Activated T-helper 1 cell treated with anti-CD3 and anti-CD28 coated beads, Interleukin-12 subunit alpha, Interleukin-12 subunit beta, Interleukin-2, Interleukin-4 antibody, amounts not matched to agents 30 ng/mL and 10 ng/mL and 1 ng/mL, durations not matched to agents 14 hours and 24 hours and 36 hours (primary cell): Measurements from ENCODE around the gene GAR1. TPM values are rescaled to one million over a fixed set of nuclear protein-coding genes. Genes with fewer than 3 reads are reported as not detected.
"Not testable (repeated sequence)": the region's sequence is repeated elsewhere in the genome, so short reads cannot be mapped to it uniquely, and the experiment has no call there.

Experiments
- DNase-seq: peaks from one replicate; pipeline ENCODE4 v3.0.0; 2021; ENCODE audit warnings: low spot score
- H3K27ac Mint-ChIP-seq: one replicate; pipeline ENCODE4 v1.8.0; 2021; ENCODE audit warnings: mild to moderate bottlenecking, mixed read lengths
- H3K27me3 Mint-ChIP-seq: one replicate; pipeline ENCODE4 v1.8.0; 2022; ENCODE audit warnings: mild to moderate bottlenecking, moderate library complexity, mixed read lengths; ENCODE audit not compliant: insufficient read depth
- H3K36me3 Mint-ChIP-seq: one replicate; pipeline ENCODE4 v1.8.0; 2021; ENCODE audit warnings: low read depth, mixed read lengths
- H3K4me1 Mint-ChIP-seq: one replicate; pipeline ENCODE4 v1.8.0; 2021; ENCODE audit warnings: low read depth, mixed read lengths
- H3K4me3 Mint-ChIP-seq: one replicate; pipeline ENCODE4 v1.8.0; 2021; ENCODE audit warnings: mild to moderate bottlenecking, moderate library complexity, mixed read lengths
- H3K9me3 Mint-ChIP-seq: one replicate; pipeline ENCODE4 v1.8.0; 2021; ENCODE audit warnings: mixed read lengths
- intact Hi-C: fragments of 100-400 bp; cut with micrococcal nuclease; formaldehyde crosslinking; loops from one replicate; pipeline ENCODE4 v1.15.1; 2024
- total RNA-seq: library from RNA; stranded (reverse); gene quantifications from 2 replicates; pipeline ENCODE4 v1.2.3, GENCODE V29; 2022

The GAR1 gene
- total RNA-seq, 1 donor from 2014 or later, result 53.2 TPM

- H3K36me3 Mint-ChIP-seq, H3K4me3 Mint-ChIP-seq, H3K27ac Mint-ChIP-seq, intact Hi-C loops, H3K9me3 Mint-ChIP-seq, DNase-seq, H3K27me3 Mint-ChIP-seq, H3K4me1 Mint-ChIP-seq: not testable (repeated sequence)
Measured at GRCh38 chr4:109859426-109860300, 44.1 kb downstream of the GAR1 start.

- Mint-ChIP-seq H3K4me1 (no peaks in the 10 kb centered on the region), H3K27ac (no peak overlapping the region), H3K27me3 (no peaks in the 10 kb centered on the region), H3K4me3 (no peak overlapping the region), H3K36me3 (no peaks in the 10 kb centered on the region), H3K9me3 (peaks cover 10% of the 10 kb centered on the region)
- no peak for DNase-seq
- intact Hi-C loops, result no loop called here
Measured at GRCh38 chr4:109861271-109861670, 45.7 kb downstream of the GAR1 start.

DNA sequence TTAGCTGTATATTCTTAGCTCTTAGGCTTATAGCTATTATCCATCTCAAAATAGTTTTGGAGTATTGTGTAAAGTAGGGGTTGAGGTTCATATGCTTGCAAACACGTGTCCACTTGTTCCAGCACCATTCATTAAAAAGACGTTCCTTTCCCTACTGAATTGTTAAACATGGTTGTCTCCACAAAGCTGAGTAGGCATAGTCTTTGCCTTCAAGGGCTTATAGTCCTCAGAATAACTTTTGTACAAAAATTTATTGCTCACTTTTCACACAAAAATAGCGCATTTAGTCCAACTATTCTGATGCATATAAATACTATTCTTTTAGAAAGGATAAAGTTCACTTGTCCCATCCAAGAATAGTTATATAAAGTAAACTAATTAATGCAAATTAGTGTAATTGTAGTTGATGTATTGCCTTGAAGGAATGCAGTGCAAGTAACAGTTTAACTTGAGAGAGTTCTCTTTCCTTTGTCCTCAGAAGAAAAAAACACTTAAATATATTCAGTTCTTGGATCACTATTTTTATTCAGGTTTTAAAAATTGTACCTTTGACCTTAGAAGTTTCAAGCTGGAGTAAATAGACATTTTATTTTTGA, 46.5 kb downstream of the GAR1 start:
- no peak for DNase-seq
- Mint-ChIP-seq H3K4me1 (no peaks in the 10 kb centered on the region), H3K4me3 (no peak overlapping the region), H3K36me3 (no peaks in the 10 kb centered on the region), H3K27me3 (no peaks in the 10 kb centered on the region), H3K9me3 (peaks cover 10% of the 10 kb centered on the region), H3K27ac (no peak overlapping the region)
- intact Hi-C loops, result no loop called here

DNA sequence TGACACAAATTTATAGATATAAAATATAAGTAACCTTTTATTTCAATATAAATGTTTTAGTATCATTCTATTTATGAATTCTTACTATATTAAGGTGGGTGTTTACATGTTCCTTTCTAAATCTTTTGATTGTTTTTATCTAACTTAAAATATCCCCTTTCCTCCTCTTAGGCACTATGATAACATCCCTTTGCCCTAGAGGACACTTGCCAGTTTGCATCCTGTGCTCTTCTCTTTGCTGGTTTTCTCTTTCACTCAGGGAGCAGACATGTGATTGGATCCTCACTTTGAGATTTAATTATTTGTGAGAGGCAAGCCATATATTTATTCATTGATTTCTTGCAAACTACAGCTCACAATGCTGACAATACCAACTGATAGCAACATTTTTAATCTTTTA, 48.6 kb downstream of the GAR1 start:
- Mint-ChIP-seq H3K36me3 (no peaks in the 10 kb centered on the region), H3K27me3 (no peaks in the 10 kb centered on the region), H3K4me3 (no peak overlapping the region), H3K27ac (no peak overlapping the region), H3K9me3 (peaks cover 6% of the 10 kb centered on the region), H3K4me1 (no peaks in the 10 kb centered on the region)
- DNase-seq, result no peak
- intact Hi-C loops, result no loop called here

DNA sequence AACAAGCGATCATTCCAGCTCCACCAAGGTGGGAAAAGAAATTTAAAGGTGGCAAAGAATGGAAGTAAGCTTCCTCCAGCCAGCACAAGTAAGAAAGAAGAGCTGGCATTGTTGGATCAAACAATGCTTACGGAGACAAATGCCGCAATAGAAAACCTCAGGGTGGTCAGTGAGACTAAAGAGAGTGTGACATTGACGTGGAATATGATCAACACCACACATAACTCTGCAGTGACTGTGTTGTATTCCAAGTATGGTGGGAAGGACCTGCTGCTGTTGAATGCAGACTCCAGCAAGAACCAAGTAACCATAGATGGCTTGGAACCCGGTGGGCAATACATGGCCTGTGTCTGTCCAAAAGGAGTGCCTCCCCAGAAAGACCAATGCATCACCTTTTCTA, 54.5 kb downstream of the GAR1 start:
- intact Hi-C loops, result no loop called here
- Mint-ChIP-seq H3K27ac (no peak overlapping the region), H3K27me3 (no peaks in the 10 kb centered on the region), H3K4me1 (no peaks in the 10 kb centered on the region), H3K4me3 (no peak overlapping the region), H3K36me3 (no peaks in the 10 kb centered on the region), H3K9me3 (no peaks in the 10 kb centered on the region)
- DNase-seq, result no peak

DNA sequence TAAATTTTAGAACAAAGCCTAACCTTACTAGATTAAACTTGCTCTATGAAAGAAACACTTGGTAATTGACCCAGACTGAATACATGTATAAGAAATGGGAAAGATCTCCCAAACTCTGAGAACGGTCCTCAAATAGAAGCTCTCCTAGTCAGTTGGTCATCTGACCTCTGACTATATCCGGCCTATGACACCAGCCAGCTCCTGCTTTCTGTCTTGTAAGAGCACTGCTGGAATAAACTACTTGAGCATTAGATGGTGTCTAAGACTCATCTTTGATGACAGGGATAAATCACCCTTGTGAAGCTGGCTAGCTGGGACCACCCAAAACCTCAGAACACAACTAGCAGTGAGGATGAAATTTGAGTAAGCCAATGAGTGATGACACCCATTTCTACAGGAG, 56.5 kb downstream of the GAR1 start:
- Mint-ChIP-seq H3K36me3 (no peaks in the 10 kb centered on the region), H3K4me3 (no peak overlapping the region), H3K4me1 (no peaks in the 10 kb centered on the region), H3K9me3 (no peaks in the 10 kb centered on the region), H3K27me3 (no peaks in the 10 kb centered on the region), H3K27ac (no peak overlapping the region)
- no peak for DNase-seq
- intact Hi-C loops, result no loop called here

DNA sequence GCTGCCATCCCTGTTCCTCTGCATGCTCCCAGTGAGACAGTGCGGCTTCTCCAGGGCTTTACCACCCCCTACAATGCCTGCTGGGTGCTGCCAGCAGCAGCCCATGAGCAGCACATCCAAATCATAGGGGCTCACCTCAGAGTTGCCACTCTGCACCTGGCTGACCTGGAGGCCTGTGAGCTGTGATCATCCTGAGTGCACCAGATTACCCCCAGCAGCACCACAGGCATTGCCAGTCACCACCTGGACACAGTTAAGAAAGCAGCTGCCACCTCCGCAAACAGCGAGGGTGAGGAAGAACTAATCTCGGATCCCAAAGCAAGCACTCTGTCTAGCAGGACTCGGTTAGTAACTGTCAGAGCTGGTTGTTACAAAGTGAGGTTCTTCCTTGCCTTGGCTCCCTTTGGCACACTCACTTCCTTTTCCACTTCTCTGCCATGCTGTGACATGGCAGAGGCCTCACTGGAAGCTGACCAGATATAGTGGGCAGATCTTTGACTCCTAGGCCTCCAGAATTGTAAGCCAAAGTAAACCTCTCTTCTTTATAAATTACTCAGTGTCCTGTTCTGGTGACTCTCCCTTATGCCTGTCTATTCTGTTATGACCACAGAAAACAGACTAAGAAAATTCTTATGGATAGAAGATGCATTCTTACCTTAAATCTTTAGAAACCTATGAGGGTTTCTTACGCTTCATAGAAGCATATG, 57.5 kb downstream of the GAR1 start:
- H3K36me3 Mint-ChIP-seq, result no peaks in the 10 kb centered on the region
- intact Hi-C loops, result no loop called here
- peaks cover 3% of the 10 kb centered on the region for H3K27me3 Mint-ChIP-seq
- H3K27ac Mint-ChIP-seq, result no peak overlapping the region
- no peaks in the 10 kb centered on the region for H3K9me3 Mint-ChIP-seq
- no peak for DNase-seq
- no peak overlapping the region for H3K4me3 Mint-ChIP-seq
- H3K4me1 Mint-ChIP-seq, result no peaks in the 10 kb centered on the region

DNA sequence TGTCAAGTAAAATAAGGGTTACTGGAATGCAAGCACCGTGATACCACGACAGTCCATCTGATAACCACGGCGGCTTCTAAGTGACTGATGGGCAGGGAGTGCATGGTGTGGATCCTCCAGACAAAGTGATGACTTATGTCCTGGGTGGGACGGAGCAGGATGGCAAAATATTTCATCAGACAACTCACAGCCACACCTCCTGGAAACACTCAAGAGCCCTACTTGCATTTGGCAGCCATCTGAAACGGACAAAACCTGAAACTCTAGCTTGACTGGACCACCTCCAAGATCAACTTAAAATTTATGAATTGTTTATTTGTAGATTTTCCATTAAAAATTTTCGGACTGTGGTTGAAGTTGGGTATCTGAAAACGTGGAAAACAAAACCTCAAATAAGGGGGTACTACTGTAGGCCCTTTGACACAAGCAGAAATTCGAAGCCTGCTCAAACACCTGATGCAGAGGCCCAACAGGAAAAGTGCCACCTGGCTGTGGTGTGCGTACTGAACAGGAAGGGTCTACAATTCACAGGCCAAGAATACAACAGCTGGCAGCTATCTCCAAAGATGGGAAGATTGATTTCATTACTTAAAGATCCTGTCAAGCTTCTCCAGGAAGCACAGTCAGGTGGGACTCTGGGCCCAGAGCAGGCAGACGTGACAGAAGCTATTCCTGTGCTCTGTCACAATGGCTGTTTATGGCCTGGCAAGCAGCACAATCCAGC, 58.4 kb downstream of the GAR1 start:
- DNase-seq, result no peak
- Mint-ChIP-seq H3K27me3 (peaks cover 3% of the 10 kb centered on the region), H3K4me3 (no peak overlapping the region), H3K36me3 (no peaks in the 10 kb centered on the region), H3K27ac (no peak overlapping the region), H3K4me1 (no peaks in the 10 kb centered on the region), H3K9me3 (no peaks in the 10 kb centered on the region)
- intact Hi-C loops, result no loop called here

Other genes with a start within 250 kb of the GAR1 start
- gene CASP6, start 112.3 kb upstream of the GAR1 start, total RNA-seq, result 29.5 and 32.9 TPM in 2 replicates
- gene PLA2G12A, start 85.7 kb upstream of the GAR1 start, total RNA-seq, result 11.3 and 13.1 TPM in 2 replicates
- 0.10 TPM in 1 of 2 replicates, not detected in the other for gene CFI, start 13.8 kb upstream of the GAR1 start, total RNA-seq
- gene RRH, start 12.2 kb downstream of the GAR1 start, total RNA-seq, result 0.13 TPM in 1 of 2 replicates, not detected in the other
- gene LRIT3, start 32.3 kb downstream of the GAR1 start, total RNA-seq, result 0.15 TPM in 1 of 2 replicates, not detected in the other
- gene EGF, start 97.1 kb downstream of the GAR1 start, total RNA-seq, result not detected in 2 replicates